ENCODE data around the gene MIDN. TPM values are rescaled to one million over a fixed set of nuclear protein-coding genes. Genes with fewer than 3 reads are reported as not detected.
"Not testable (repeated sequence)": the region's sequence is repeated elsewhere in the genome, so short reads cannot be mapped to it uniquely, and the experiment has no call there.

Gene MIDN
- total RNA-seq, 2 donors from 2014 or later, result 80.1 to 124 TPM

DNA sequence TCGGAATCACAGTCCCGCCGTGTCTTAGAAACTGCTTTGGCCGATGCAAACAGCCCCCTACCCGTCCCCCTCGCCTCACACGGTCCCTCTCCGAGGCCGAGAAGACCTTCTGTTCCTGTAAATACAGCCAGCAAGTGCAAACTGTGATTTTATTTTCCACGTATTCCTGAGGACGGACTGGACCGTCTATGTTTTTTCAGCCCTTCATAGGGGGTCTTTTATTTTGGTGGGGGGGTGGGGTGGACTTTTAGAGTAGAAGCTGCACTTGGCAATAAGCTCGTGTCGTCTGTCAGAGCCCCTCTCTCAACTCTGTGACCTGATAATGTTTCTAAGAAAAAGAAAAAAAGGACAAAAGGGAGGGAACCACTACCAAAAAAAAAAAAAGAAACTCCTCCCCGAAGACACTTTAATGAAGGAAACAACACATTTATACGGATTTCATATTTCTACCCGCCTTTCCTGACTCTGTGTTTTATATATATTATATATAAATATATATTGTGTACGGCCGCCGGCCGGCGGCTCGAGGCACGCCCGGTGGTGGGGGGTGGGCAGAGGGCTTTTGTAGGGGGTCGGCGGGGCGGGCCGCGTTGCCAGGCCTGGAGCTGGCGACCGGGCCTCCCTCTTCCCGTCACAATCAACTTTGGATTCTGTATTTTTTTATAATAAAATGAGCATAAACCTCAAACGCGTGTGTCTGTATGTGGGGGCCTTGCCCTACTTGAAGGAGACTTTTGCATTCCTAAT lies 52.5 kb downstream of the MIDN start:
- Histone ChIP-seq H3K27me3 (replicated peaks; ENCODE audit: insufficient read depth) (no peaks in the 10 kb centered on the region), H3K4me3 (no peak overlapping the region), H3K27ac (no peak overlapping the region), H3K9me3 (no peaks in the 10 kb centered on the region), H3K4me1 (ENCODE audit: control insufficient read depth in 1 of 2, low read depth in 2 of 2) (no peaks in the 10 kb centered on the region), H3K36me3 (no peaks in the 10 kb centered on the region)
- TF ChIP-seq, protein P1, sequence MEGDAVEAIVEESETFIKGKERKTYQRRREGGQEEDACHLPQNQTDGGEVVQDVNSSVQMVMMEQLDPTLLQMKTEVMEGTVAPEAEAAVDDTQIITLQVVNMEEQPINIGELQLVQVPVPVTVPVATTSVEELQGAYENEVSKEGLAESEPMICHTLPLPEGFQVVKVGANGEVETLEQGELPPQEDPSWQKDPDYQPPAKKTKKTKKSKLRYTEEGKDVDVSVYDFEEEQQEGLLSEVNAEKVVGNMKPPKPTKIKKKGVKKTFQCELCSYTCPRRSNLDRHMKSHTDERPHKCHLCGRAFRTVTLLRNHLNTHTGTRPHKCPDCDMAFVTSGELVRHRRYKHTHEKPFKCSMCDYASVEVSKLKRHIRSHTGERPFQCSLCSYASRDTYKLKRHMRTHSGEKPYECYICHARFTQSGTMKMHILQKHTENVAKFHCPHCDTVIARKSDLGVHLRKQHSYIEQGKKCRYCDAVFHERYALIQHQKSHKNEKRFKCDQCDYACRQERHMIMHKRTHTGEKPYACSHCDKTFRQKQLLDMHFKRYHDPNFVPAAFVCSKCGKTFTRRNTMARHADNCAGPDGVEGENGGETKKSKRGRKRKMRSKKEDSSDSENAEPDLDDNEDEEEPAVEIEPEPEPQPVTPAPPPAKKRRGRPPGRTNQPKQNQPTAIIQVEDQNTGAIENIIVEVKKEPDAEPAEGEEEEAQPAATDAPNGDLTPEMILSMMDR (IDR thresholded peaks at IDR 0.05), result no peak
- no peak for DNase-seq (ENCODE audit: low spot score)
- ATAC-seq (ENCODE audit: insufficient number of reproducible peaks, low FRiP score, low read depth), result no peak

DNA sequence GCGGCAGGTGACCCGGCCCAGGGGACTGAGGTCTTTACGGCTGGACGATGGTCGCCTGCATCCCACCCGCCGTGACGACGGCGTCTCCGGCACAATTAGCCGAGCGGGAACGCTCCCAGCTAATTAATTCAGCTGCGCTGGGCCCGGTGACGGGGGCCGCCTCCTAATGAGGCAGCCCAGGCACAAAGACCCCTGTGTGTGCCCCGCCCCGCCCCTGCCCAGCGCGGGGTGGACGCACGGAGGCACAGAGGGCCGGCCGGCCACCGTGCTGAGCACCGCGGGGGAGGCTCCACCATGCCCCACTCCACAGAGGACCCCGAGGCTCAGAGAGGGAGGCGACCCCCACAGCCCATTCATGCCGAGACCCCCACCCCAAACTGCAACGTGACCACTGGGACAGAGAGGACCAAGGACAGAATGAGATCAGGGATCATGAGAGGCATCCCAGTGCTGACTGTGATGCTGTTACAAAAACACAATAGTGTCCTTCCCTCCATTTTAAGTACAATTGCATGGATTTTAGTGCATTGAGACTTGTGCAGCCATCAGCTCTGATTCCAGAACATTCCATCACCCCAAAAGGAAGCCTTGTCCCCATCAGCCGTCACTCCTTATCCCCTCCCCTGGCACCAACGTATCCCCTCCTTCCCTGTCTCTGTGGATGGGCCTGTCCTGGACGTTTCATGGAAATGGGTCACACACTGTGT lies 54.3 kb downstream of the MIDN start:
- Histone ChIP-seq H3K27me3 (replicated peaks; ENCODE audit: insufficient read depth) (no peaks in the 10 kb centered on the region), H3K4me3 (no peak overlapping the region), H3K27ac (no peak overlapping the region), H3K9me3 (no peaks in the 10 kb centered on the region), H3K36me3 (no peaks in the 10 kb centered on the region), H3K4me1 (ENCODE audit: control insufficient read depth in 1 of 2, low read depth in 2 of 2) (no peaks in the 10 kb centered on the region)
- DNase-seq (ENCODE audit: low spot score), result no peak
- TF ChIP-seq, protein P1 (IDR thresholded peaks at IDR 0.05), result no peak
- ATAC-seq (ENCODE audit: insufficient number of reproducible peaks, low FRiP score, low read depth), result no peak

DNA sequence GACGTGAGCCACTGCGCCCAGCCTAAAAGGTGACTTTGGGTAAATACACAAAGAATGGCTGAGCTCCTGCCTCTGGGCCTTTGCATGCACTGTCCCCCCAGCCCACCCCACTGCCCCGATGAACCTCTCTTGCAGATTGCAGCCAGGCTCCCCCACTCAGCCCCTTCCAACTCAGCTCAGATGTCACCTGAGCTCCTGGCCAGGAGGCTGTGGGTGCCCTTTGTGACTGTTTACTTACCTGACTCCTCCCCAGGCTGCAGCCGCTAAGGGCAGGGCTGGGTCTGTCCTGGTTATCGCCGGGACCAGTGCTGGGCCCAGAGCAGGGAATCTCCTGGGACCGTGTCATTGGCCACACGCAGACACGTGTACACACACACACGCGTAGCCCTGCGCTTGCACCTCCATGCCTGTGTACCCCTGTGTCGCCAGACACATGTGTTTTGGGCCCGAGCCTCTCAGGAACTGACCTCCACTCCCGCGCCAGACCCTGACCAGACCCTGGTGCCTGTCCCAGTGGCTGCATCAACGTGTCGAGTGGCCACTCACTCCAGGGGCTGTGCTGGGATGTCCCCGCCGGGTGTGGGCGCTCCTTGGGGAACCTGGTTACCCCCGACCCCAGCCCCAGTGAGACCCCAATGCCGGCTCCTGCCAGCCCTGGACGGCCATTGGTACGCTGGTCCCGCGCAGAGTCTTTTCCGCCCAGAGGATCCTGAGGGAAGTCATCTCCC lies 56.0 kb downstream of the MIDN start:
- Histone ChIP-seq H3K4me3 (no peak overlapping the region), H3K27me3 (replicated peaks; ENCODE audit: insufficient read depth) (no peaks in the 10 kb centered on the region), H3K27ac (no peak overlapping the region), H3K4me1 (ENCODE audit: control insufficient read depth in 1 of 2, low read depth in 2 of 2) (no peaks in the 10 kb centered on the region), H3K36me3 (no peaks in the 10 kb centered on the region), H3K9me3 (no peaks in the 10 kb centered on the region)
- no peak for DNase-seq (ENCODE audit: low spot score)
- ATAC-seq (ENCODE audit: insufficient number of reproducible peaks, low FRiP score, low read depth), result no peak
- TF ChIP-seq, protein P1 (IDR thresholded peaks at IDR 0.05), result no peak

DNA sequence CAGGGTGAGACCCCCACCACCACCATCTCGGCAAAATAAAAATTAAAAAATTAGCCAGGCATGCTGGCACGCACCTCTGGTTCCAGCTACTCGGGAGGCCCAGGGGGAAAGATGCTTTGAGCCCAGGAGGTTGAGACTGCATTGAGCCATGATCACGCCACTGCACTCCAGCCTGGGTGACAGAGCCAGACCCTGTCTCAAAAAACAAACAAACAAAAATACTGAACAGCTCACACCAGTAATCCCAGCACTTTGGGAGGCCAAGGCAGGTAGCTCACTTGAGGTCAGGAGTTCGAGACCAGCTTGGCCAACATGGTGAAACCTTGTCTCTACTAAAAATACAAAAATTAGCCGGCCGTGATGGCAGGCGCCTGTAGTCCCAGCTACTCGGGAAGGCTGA lies 57.0 kb downstream of the MIDN start:
- not testable (repeated sequence) for H3K27me3 ChIP-seq (replicated peaks; ENCODE audit: insufficient read depth); DNase-seq (ENCODE audit: low spot score); H3K4me1 ChIP-seq (ENCODE audit: control insufficient read depth in 1 of 2, low read depth in 2 of 2); H3K4me3 ChIP-seq; H3K27ac ChIP-seq; H3K36me3 ChIP-seq; H3K9me3 ChIP-seq; ATAC-seq (ENCODE audit: insufficient number of reproducible peaks, low FRiP score, low read depth)

DNA sequence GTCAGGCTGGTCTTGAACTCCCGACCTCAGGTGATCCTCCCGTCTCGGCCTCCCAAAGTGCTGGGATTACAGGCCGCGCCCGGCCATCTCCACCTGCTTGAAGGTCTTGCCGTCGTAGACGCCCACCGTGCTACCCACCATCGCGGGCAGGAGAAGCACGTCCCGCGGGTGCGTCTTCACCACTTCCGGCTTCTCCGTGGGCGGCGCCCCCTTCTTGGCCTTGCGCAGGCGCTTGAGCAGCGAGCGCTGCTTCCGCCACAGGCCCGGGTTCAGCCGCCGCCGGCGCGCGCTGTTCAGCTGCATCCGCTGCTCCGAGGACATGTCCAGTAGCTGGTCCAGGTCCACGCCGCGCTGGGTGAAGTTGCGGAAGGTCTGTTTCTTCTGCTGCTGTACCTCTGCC lies 58.9 kb downstream of the MIDN start:
- TF ChIP-seq, protein P1 (IDR thresholded peaks at IDR 0.05), result no peak

More for the DNA sequence above, 58.9 kb downstream of the MIDN start:
- H3K4me3 ChIP-seq, result no peak overlapping the region
- no peaks in the 10 kb centered on the region for H3K4me1 ChIP-seq (ENCODE audit: control insufficient read depth in 1 of 2, low read depth in 2 of 2)
- no peaks in the 10 kb centered on the region for H3K27me3 ChIP-seq (replicated peaks; ENCODE audit: insufficient read depth)
- ATAC-seq (ENCODE audit: insufficient number of reproducible peaks, low FRiP score, low read depth), result no peak
- H3K9me3 ChIP-seq, result no peaks in the 10 kb centered on the region
- no peak overlapping the region for H3K27ac ChIP-seq
- H3K36me3 ChIP-seq, result no peaks in the 10 kb centered on the region
- no peak for DNase-seq (ENCODE audit: low spot score)

Data from thoracic aorta (tissue), 2 donors.